ENCODE data around the gene BABAM2.
A peak's percentile ranks its signal among the peaks of the same experiment; 100 is the strongest.

Gene BABAM2

DNA sequence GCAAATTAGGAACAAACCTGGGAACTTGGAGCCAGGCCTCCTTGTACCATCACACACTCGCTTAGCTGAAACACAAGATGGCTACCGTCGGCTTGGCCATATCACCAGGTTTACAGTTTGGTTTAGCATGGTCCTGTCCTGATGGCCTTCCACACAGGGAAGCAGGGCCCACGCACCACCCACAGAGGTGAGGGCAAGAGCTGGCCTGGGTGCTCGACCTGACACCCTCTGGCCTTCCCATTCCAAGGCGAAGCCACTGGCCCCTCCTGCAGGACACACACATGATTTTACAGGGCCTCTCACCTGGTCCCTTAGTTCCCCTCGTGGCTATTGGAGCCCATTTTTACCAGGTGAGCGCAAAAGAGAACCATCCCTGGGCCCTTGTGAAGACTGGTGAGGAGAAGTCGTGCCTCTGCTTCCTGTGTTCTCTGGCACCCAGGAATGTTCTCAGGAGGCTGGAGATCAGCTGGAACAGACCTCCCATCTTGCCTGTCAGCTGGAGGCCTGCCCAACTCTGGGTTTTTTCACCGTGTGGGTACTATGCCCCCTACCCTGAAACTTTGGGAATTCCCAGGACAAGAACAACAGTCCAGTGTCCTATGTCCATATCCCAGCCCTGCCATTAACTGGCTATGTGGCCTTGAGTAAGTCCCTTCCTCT, 449.1 kb downstream of the BABAM2 start:
- DNase-seq: no peak

DNA sequence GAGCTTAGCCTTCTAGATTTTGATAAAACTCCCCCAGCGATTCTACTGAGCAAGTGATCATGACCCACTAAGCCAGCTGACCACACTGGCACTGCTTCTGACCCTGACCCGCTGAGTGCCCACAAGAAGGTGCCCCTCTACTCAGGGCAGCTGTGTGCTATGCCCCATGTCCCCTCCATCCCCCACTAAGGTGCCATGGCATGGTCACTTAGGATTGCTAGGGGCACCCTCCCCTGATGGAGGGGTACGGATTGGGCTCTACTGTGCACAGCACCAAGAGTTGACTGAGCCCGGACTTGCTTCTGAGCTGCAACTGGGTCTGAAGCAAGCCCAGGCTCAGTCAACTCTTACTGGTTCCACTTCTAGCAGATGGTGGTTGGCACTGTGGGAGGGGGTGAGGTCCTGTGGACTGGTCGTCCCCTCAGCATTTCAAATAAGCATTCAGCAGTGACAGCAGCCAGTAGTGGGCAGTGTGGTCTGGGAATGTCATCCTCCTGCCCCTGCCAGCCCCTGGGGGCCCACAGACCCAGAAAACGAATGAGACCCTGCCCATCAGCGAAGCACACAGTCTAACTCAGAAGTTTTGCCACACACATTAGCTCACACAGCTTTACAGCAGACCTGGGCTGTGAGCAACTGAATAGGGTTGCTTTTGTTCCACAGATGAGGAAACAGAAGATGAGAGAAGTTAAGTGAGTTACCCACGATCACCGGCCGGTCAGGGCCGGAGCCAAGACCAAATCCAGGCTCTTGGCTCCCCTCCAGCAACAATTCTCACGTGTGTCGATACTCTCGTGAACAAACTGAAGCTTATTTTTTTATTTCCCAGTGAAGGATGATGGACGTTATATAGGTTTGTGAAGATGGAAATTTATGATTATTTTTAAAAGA, 450.0 kb downstream of the BABAM2 start:
- no peak for DNase-seq

DNA sequence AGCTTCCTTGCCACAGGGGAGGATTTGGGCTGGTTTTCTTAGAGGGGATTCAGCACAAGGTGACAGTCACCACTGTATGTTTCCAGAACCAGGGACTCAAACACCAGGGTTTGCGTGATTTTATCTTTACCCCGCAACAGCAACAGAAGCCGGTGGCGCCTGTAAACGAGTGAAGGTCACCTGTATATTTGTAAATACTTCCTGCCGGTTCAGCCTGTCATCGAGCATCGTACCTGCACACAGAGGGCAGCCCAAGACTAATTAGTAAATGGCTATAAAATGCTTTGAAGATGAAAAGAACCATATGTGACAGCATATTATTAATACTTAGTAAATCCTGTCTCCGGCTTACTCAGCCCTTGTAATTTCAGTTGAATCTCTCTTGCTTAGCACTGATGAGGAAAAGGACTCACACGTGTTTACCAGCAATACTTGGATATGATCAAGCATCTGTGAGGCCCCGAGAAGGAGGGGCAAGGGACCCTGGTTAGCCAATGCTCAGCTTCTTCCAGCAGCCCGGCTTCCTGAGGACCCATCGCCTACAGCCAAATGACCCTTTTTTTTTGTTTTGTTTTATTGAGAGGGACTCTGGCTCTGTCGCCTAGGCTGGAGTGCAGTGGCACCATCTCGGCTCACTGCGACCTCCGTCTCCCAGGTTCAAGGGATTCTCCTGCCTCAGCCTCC, 450.8 kb downstream of the BABAM2 start:
- no peak for DNase-seq

DNA sequence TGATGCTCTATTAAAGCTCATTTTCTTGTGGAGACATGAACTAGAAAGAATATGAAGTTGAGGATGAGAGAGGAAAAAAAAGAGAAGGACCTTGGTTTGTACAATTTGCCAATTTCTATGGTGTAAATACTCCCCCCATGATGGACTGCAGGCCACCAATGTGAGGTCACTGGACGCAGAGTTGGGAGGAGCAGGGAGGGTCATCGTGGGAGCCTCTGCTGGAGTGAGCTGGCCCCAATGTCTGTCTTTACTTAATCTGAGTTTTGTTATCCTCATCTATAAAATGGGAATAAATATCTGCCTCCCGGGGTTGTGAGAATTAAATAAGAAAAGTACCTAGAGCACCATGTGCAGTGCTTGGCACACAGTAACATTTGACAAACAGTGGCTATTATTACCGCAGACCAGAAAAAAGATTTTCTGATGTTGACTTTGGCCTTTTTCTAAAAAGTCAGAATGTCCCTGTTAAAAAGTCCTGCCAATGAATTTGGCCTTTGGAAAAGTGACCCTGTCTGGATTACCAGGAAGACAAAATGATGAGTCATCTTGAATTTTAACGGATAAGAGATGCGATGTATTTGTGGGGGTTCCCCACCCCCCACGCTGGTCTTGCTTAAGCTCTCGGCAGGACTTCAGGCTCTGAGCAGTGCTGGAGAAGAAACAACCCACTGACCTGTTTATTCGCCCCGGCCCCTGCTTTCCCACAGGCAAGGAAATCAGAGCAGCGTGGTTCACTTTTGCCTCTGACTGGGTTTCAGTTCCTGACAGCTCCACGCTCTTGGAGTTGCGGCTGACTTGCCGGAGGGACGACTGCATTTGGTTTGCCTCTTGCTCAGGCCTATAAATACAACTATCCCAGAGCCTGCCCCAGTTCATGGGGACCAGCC, 451.8 kb downstream of the BABAM2 start:
- DNase-seq: no peak

DNA sequence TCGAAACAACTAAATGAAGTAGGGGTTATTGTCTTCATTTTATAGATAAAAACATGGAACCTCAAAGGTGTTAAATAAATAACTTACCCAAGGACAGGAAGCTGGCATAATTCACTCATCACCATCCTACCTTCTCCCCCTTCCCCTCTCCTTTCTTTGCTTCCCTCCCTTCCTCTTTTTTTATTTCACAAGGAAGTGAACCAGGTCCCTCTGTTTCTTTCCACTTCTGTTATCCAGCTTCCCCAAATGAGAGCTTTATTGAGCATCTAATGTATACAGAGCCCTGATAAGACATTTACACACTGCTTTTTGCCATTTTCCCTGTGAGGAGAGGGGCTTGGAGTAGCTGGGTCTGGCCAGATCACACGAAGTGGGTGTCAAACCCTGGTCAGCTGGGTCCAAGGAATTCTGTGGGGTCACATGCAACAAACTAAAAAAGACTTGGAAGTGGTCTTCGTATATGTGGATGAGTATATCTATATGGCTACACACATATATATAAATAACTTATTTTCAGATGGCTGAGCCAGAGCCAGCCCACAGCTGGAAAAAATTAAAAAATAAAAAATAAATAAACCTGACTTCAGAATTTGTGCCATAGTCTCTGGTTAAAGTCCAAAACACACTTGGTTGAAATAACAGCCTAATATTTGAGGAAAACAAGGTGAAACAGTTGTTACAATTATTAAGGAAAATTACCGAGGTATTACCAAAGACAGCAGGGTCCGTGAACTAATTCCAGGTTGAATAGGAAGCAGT, 452.8 kb downstream of the BABAM2 start:
- no peak for DNase-seq

DNA sequence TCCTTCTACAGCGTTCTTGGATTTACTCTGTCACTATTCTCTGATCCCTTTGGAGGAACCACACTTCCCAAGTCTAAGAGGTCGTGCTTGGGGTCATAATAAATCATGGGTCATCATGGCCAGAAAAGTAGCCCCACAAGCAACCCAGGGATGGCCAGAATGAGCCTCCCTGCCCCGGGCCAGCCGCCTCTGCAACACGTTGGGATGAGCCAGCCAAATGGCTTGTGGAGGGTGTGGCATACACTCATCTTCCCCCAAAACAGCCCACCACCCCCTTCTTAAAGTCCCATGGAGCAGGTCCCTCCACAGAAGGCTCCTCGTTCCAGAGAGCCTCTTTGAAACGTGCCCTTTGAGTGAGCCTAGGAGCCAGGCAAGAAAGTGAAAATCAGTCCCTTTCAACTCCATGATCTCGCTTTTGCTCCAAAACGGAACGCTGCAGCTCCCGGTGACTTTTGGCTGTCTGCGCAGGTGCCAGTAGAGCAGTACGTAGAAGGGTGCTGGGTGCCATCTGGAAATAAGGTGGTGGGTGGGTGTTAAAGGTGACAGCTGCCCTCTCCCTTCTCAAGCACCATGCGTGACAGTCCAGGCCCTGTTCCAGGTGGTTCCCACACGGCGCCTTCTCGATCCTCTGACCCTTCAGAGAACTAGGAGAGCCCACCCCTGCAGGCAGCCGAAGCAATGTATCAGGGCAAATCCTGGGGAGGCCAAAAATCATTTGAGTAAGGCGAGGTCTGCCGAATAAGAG, 453.6 kb downstream of the BABAM2 start:
- no peak for DNase-seq

DNA sequence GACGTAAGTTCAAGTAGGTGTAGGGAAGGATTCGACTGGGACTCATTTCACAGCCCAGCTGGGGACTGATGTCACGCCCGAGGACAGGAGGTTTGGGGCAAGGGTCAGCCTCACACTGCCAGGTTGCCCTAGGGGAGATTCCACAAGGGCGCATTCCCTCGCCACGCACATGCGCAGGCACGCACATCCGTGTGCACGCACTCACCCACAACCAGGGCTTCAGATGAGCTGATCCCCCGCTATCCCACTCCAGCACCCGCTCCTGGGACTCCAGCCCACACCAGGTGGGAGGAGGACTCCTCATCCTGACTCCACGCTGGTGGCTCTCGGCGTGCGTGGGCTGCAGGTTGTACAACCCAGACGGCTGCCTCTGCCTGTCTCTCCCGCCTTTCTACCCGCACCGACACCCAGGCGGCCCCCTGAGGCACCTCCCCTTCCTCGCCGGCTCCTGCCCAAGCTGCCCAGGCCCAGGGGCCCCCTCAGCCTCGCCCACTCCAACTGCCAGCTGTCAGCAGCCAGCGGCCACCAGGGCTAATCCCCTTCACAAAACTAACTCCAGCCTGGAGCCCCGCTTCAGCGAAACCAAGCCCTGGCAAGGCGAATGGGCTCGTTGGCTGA, 454.3 kb downstream of the BABAM2 start:
- DNase-seq: no peak

DNA sequence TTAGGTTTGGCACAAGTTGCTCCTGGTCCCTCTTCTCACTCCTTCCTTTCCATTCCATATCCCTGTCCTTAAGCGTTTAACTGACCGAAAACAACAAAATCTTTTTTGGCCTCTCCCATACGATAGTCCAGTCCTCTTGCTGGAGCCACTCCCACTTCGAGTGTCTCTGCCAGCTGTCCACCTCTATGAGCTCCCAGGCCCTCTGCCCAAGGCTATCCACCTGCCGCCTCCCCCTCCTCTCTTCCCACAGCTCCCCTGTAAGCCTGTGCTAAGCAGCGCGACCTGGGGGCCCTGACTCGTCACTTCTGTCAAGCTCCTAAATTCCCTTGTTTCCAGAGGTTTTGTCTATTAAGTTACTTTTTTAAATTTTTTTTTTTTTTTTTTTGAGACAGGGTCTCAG, 455.1 kb downstream of the BABAM2 start:
- DNase-seq: no peak

DNA sequence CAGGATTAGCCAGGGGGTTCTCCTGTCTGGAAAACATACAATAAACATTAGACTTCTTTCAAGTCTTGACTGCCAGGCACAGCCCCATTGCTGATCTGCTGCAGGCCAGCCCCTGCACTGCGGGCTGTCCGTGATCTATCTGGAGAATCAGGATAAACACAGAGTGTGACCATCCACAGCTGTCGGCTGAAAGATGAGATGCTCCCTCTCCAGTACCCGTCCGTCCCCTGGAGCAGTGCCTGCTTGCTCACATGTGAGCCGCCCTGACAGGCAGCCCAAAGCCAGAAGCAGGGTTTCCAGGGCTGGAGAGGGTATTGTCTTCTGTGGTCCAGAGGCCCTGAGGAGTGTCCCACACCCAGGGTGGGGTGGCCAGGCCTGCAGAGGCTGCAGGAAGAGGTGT, 456.1 kb downstream of the BABAM2 start:
- no peak for DNase-seq

DNA sequence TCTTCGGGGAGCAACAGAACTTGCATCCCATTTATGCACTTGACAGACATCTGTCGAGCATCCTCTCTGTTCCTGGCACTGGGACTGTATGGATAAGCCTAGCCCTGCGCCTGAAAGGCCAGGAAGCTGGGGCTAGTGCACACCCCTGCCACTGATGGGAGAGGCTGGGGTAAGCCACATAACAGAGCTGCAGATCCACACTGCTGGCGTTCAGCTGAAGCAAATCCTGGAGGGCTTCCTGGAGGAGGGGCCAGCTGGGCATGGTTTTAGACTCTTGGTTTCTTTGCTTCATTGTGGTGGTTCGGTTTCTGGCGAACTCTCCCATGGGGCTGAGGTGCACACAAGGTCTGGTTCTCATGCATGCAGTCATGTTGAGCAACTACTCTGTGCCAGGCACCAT, 456.7 kb downstream of the BABAM2 start:
- DNase-seq: no peak

DNA sequence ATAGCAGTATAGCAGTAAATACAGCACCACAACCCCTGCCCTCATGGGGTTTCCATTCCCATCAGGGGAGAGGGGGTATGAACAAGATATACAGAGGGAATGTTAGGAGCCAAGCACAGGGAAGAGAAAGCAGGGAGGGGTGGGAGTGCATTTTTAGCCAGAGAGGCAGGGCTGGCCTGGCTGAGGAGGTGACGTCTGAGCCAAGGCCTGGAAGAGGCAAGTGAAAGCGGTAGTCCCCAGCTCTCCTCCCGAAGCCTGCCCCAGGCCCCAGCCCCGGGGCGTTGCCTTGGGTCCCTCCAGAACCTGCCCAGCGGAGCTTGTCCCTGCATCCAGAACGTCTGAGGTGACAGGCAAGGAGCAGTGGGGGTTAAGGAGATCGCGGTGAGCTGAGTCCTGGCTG, 457.1 kb downstream of the BABAM2 start:
- no peak for DNase-seq

DNA sequence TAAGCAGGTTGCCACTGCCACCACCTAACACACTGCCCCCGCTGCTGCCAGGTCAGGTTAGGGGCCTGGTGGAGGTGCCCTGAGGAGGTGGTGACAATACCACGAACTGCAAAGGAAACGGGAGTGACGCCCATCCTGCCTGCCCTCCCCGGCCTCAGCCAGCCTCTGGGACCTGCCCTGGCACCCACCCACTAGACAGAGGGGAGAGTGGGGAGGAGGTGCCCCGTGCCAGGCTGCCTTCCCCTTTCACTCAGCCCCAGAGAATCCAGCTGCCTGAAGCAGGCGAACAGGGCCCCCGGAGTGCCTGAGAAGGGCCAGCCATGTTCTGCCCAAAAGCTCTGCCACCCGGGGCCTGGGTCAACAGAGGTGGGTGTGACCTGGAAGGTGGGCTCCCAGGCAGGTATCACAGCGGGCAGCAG, 457.6 kb downstream of the BABAM2 start:
- DNase-seq: peak; percentile 44

DNA sequence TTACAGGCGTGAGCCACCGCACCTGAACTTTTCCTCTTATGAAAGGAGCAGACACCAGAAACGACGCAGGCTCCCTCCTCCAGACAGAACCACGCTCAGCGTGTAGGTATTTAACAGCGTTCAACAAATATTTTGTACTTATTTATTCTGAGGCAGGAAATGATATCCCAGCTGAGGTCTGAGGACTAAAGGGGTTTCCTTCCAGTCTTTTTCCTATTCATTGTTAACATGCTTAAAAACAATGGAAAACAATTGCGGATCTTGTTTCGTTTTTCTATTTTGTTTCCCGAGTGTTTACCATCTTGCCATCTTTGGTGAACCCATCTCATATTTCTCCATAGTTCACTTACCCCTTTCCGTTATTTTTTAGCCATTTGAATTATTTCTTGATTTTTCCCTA, 458.4 kb downstream of the BABAM2 start:
- no peak for DNase-seq

DNA sequence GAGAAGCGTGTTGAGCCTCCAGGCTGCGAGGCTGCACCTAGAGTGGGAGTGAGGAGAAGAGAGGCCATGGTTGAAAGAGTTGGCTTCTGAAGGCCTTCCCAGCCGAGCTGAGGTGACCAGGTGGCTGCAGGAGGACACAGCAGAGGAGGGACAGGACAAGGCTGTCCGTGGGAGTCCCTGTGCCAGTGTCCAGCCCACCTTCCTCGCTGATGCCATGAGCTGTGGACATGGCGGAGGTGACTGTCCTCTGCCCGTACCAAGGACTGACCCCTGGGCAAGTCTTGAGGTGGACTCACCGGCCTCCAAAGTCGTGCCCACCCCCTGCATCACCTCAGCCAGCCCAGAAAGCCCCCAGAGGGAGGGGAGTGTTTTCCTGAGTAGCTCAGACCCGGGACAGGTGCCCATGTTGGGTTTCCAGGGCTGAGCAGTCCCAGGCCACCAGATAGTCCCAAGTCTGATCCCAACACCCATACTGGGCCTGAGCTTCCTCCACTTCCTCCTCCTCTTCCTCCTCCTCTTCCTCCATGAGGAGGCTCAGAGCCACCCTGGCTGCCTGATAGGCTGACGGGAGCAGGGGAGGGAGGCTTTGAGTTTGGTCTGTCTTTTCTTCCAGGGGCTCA, 459.1 kb downstream of the BABAM2 start:
- no peak for DNase-seq

DNA sequence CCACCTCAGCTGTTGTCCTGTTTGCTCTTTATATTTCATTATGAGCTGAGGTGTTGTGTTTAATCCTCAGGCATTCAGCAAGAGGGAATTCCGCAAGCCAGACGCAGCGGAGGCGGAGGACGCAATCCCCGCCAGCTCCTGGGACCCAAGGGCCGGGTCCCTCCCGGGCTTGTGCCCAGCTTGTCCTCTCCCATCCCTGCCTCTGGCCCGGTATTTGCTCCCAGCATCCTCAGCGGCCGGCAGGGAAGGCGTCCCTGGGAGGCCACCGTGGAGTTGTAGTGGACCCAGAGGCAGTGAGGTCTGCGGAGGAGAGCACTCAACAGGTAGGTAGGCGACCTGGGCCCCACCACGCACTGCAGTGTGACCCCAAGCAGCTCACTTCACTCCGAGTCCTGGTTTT, 459.7 kb downstream of the BABAM2 start:
- no peak for DNase-seq

DNA sequence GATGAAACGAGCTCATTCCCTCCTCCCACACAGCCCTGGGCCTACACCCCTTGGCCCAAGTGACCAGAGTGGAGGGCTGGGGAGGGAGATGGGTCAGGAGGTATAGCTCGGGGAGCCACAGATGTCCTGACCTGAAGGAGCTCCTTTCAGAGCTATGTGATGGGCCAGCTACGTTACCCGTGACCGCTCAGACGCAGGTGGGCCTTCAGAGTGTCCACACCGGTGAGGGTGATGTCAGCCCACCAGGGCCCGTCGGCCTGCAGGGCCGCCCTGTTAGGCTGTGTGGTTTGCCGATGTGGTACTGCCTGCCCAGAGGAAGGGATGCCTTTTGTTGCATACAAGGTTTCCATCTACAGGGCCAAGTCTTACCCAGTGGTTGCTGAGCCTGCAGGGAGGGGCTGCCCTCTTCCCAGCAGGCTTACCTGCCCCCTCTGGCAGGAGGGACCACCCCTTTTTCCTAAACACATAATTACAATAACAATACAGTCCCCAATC, 460.3 kb downstream of the BABAM2 start:
- no peak for DNase-seq

DNA sequence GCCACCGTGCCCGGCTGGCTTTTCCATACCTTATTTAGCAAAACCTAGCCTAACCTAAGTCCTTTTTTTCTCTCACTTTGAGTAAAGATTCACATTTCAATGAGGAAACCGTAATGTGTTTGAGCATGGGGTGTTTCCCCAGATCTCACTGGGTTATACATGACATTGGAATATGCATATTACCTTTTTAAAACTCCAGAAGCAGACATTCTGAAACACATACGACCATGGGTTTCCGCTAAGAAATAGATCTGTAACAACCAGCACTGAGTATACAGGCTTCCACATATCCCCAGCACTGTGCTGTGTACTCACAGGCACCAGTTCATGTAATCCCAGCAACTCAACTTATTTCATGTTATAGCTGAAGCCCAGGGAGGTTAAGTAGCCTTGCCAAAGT, 461.1 kb downstream of the BABAM2 start:
- no peak for DNase-seq

DNA sequence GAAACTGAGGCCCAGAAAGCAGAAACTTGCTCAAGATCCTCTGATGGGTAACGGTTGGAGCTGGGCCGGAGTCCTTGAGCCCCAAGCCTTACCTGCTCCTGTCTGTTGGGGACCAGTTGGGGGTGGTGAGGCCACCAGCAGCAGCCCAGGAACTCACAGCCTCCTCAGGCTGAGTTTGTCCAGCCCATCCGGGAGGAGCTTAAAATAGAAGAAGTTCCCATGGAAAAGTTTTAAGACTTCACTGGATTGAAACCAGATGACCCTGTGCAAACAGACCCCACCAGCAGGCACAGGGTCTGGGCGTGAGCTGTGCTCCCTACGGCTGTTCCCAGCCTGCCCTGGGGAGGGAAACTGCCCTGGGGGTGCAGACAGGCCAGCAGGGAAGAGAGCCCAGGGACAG, 461.6 kb downstream of the BABAM2 start:
- DNase-seq: no peak

DNA sequence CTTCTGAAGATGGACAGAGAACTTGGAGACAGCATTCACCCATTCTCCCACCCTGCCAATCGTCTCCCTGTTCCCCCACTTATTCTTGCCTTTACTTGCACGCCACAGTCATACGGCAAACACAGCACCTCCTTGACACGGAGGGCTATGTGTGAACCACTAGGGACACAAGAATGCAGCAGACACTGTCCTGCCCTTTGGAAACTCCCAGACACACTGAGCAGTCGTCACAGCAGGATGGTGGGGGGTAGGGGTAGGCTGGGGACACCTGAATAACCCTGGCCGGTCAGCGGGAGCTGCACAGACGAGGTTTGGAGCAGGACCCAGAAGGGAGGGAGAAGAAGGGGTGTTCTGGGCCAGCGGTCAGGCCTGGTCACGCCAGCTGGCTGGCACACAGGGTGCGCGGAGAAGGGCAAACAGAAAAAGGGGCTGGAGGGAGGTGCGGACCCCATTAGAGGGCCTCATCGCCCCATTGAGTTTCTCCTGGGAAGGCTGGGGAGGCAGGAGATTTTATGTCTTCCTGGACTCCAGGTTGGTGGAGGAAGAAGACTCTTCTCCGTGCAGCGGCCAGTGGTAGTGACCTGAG, 462.2 kb downstream of the BABAM2 start:
- DNase-seq: no peak

All from CD4-positive, alpha-beta T cell treated with Interleukin-4 for 4 hours (primary cell).